HepG2 (cell line): ENCODE results near the gene CA9. TPM values are rescaled to one million over a fixed set of nuclear protein-coding genes. Genes with fewer than 3 reads are reported as not detected.

Experiments
- AGO1 ChIP-seq: fragments of 200-400 bp; formaldehyde crosslinking; IDR thresholded peaks from 2 replicates; pipeline ENCODE4 v1.6.1; 2017; ENCODE audit warnings: mild to moderate bottlenecking, low read depth, low read length, moderate library complexity; ENCODE audit not compliant: poor library complexity, severe bottlenecking
- DR1 ChIP-seq: sonication (generic); formaldehyde crosslinking; IDR thresholded peaks from 2 replicates; pipeline ENCODE4 v1.8.0; 2021; ENCODE audit warnings: mild to moderate bottlenecking, missing genetic modification reagents, inconsistent platforms
- HNF4A ChIP-seq: sonication (generic); formaldehyde crosslinking; IDR thresholded peaks from 2 replicates; pipeline ENCODE4 v1.4.0; 2020; ENCODE audit warnings: missing genetic modification reagents
- HNRNPUL1 ChIP-seq: fragments of 200-400 bp; formaldehyde crosslinking; IDR thresholded peaks from 2 replicates; pipeline ENCODE4 v1.6.1; 2017; ENCODE audit warnings: low read depth, mild to moderate bottlenecking, low read length, moderate library complexity
- KAT7 ChIP-seq: IDR thresholded peaks from 2 replicates; pipeline ENCODE4 v1.6.1; 2018; ENCODE audit warnings: borderline replicate concordance, missing compliant biosample characterization
- MED8 ChIP-seq: sonication (generic); formaldehyde crosslinking; IDR thresholded peaks from 2 replicates; pipeline ENCODE4 v1.8.1; 2023; ENCODE audit warnings: mild to moderate bottlenecking, missing genetic modification reagents; ENCODE audit not compliant: insufficient replicate concordance
- PCBP1 ChIP-seq: fragments of 200-400 bp; formaldehyde crosslinking; IDR thresholded peaks from 2 replicates; pipeline ENCODE4 v1.6.1; 2017; ENCODE audit warnings: mild to moderate bottlenecking, low read depth, low read length, borderline replicate concordance
- PHF8 ChIP-seq: sonication (generic); formaldehyde crosslinking; IDR thresholded peaks from 2 replicates; pipeline ENCODE4 v1.5.0; 2020; ENCODE audit warnings: missing genetic modification reagents
- POGZ ChIP-seq: sonication (generic); formaldehyde crosslinking; IDR thresholded peaks from 2 replicates; pipeline ENCODE4 v1.4.0; 2020; ENCODE audit warnings: mild to moderate bottlenecking, missing genetic modification reagents
- ZFP82 ChIP-seq: sonication (generic); formaldehyde crosslinking; IDR thresholded peaks from 2 replicates; pipeline ENCODE4 v1.5.1; 2020; ENCODE audit warnings: mild to moderate bottlenecking, missing genetic modification reagents, borderline replicate concordance
- ZNF235 ChIP-seq: sonication (generic); formaldehyde crosslinking; IDR thresholded peaks from 2 replicates; pipeline ENCODE4 v1.8.1; 2023; ENCODE audit warnings: mild to moderate bottlenecking, missing genetic modification reagents, borderline replicate concordance
- ZNF354B ChIP-seq: sonication (generic); formaldehyde crosslinking; IDR thresholded peaks from 2 replicates; pipeline ENCODE4 v1.8.0; 2022; ENCODE audit warnings: mild to moderate bottlenecking, missing genetic modification reagents
- ZNF451 ChIP-seq: sonication (generic); formaldehyde crosslinking; IDR thresholded peaks from 2 replicates; pipeline ENCODE4 v1.5.0; 2020; ENCODE audit warnings: mild to moderate bottlenecking, missing genetic modification reagents
- ZNF530 ChIP-seq: sonication (generic); formaldehyde crosslinking; IDR thresholded peaks from 2 replicates; pipeline ENCODE4 v1.5.0; 2020; ENCODE audit warnings: low read depth, mild to moderate bottlenecking, missing genetic modification reagents
- ZNF615 ChIP-seq: sonication (generic); formaldehyde crosslinking; IDR thresholded peaks from 2 replicates; pipeline ENCODE4 v1.5.0; 2020; ENCODE audit warnings: mild to moderate bottlenecking, missing genetic modification reagents, borderline replicate concordance
- ZNF749 ChIP-seq: sonication (generic); formaldehyde crosslinking; IDR thresholded peaks from 2 replicates; pipeline ENCODE4 v1.8.0; 2022; ENCODE audit warnings: mild to moderate bottlenecking, missing genetic modification reagents, moderate library complexity, borderline replicate concordance
- ZNF816 ChIP-seq: sonication (generic); formaldehyde crosslinking; IDR thresholded peaks from 2 replicates; pipeline ENCODE4 v1.8.0; 2022; ENCODE audit warnings: missing genetic modification reagents, mild to moderate bottlenecking, borderline replicate concordance
- ZSCAN30 ChIP-seq: sonication (generic); formaldehyde crosslinking; IDR thresholded peaks from 2 replicates; pipeline ENCODE4 v1.5.0; 2020; ENCODE audit warnings: mild to moderate bottlenecking, missing genetic modification reagents
- polyA plus RNA-seq, 8 experiments: library from polyadenylated mRNA; depleted of rRNA in 3 of 8; stranded (reverse) in 7 of 8; unstranded in 1 of 8; fragments of >200 nt; fragmentation: Illumina TruSeq in 4 of 8; extraction: Trizol in 4 of 8; gene quantifications; 2 replicates each; pipeline versions ENCODE4 v1.2.1 to v1.2.3, GENCODE V29; 2011 to 2016; ENCODE audit warnings: low read depth in 4 of 8, missing spikeins in 1 of 8, mixed read lengths in 1 of 8; ENCODE audit not compliant: insufficient read depth in 1 of 8
- total RNA-seq, 5 experiments: library from RNA; depleted of rRNA; stranded (reverse); fragments of >200 nt; fragmentation: Illumina TruSeq; extraction: Trizol; gene quantifications; 2 replicates each; pipeline ENCODE4 v1.2.3, GENCODE V29; 2016; ENCODE audit warnings: low read depth in 1 of 5
- TF ChIP-seq, protein P1 (sequence below): IDR thresholded peaks from 2 replicates; pipeline ENCODE4 v1.4.0; 2020; ENCODE audit warnings: mild to moderate bottlenecking, missing genetic modification reagents
- TF ChIP-seq, protein P2 (sequence below): sonication (generic); IDR thresholded peaks from 2 replicates; pipeline ENCODE4 v1.6.1; 2016; ENCODE audit warnings: low read depth, borderline replicate concordance
- TF ChIP-seq, protein P3 (sequence below): sonication (generic); formaldehyde crosslinking; IDR thresholded peaks from 2 replicates; pipeline ENCODE4 v1.4.0; 2020; ENCODE audit warnings: missing genetic modification reagents

Gene CA9
- total and polyA plus RNA-seq, 2 of the 13 experiments (the other 11 are each of a cell fraction or from before 2014, with no cell fraction given) = 0.13 to 152 TPM

DNA sequence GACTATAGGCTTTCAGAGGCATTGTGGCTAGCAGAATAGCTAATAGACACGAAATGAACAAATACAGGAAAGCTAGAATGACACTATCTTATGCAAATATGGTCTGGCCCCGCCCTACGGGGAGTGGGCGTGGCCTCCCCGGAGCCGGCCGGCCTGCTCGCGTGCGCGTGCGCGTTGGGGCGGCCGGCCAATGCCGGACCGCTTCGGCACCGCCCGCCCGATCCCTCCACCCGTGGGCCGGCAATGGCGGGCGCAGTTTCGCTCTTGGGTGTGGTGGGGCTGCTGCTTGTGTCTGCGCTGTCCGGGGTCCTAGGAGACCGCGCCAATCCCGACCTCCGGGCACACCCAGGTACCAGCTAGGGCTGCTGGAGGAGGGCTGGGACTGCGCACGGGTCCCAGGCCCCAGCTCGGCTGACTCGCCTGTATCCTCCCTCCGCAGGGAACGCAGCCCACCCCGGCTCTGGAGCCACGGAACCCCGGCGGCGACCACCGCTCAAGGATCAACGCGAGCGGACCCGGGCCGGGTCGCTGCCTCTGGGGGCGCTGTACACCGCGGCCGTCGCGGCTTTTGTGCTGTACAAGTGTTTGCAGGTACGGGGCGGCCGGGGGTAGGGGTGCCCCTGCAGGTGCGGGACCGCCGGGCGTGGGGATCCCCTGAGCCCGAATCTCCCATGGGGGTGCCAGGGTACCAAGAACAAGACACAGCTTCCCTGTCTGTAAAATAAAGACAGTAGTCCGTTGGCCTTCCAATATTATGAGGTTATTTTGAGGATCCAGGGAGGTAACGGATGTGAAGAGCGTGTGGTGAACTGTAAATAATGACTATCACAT, 15.4 kb upstream of the CA9 start, which contains the start of gene CCDC107 (continued):
- TF ChIP-seq AGO1 (peak; percentile 96), ZNF816 (CRISPR knock-in tag) (0 out of 2 replicates have a peak, but pooled peaks have one; percentile 85), DR1 (CRISPR knock-in tag) (peak; percentile 43; the same call in 1 of the 2 replicates), MED8 (CRISPR knock-in tag) (peak; percentile 80), ZNF615 (CRISPR knock-in tag) (peak; percentile 90; the same call in 1 of the 2 replicates), ZNF749 (CRISPR knock-in tag) (peak; percentile 42; the same call in 1 of the 2 replicates), ZNF354B (CRISPR knock-in tag) (no peak), PCBP1 (peak; percentile 67; the same call in 1 of the 2 replicates), POGZ (CRISPR knock-in tag) (peak; percentile 77), PHF8 (CRISPR knock-in tag) (peak; percentile 88), ZSCAN30 (CRISPR knock-in tag) (peak; percentile 99), HNF4A (peak; percentile 58), ZNF235 (CRISPR knock-in tag) (peak; percentile 70; the same call in 1 of the 2 replicates), ZNF451 (CRISPR knock-in tag) (peak; percentile 62; the same call in 1 of the 2 replicates), KAT7 (CRISPR knock-in tag) (peak; percentile 70; the same call in 1 of the 2 replicates), ZNF530 (CRISPR knock-in tag) (no peak), HNRNPUL1 (0 out of 2 replicates have a peak, but pooled peaks have one; percentile 51), ZFP82 (0 out of 2 replicates have a peak, but pooled peaks have one; percentile 12)
- TF ChIP-seq, protein P1, sequence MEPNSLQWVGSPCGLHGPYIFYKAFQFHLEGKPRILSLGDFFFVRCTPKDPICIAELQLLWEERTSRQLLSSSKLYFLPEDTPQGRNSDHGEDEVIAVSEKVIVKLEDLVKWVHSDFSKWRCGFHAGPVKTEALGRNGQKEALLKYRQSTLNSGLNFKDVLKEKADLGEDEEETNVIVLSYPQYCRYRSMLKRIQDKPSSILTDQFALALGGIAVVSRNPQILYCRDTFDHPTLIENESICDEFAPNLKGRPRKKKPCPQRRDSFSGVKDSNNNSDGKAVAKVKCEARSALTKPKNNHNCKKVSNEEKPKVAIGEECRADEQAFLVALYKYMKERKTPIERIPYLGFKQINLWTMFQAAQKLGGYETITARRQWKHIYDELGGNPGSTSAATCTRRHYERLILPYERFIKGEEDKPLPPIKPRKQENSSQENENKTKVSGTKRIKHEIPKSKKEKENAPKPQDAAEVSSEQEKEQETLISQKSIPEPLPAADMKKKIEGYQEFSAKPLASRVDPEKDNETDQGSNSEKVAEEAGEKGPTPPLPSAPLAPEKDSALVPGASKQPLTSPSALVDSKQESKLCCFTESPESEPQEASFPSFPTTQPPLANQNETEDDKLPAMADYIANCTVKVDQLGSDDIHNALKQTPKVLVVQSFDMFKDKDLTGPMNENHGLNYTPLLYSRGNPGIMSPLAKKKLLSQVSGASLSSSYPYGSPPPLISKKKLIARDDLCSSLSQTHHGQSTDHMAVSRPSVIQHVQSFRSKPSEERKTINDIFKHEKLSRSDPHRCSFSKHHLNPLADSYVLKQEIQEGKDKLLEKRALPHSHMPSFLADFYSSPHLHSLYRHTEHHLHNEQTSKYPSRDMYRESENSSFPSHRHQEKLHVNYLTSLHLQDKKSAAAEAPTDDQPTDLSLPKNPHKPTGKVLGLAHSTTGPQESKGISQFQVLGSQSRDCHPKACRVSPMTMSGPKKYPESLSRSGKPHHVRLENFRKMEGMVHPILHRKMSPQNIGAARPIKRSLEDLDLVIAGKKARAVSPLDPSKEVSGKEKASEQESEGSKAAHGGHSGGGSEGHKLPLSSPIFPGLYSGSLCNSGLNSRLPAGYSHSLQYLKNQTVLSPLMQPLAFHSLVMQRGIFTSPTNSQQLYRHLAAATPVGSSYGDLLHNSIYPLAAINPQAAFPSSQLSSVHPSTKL (CRISPR knock-in tag) = peak; percentile 51; the same call in 1 of the 2 replicates
- TF ChIP-seq, protein P2, sequence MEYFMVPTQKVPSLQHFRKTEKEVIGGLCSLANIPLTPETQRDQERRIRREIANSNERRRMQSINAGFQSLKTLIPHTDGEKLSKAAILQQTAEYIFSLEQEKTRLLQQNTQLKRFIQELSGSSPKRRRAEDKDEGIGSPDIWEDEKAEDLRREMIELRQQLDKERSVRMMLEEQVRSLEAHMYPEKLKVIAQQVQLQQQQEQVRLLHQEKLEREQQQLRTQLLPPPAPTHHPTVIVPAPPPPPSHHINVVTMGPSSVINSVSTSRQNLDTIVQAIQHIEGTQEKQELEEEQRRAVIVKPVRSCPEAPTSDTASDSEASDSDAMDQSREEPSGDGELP = no peak
- TF ChIP-seq, protein P3, sequence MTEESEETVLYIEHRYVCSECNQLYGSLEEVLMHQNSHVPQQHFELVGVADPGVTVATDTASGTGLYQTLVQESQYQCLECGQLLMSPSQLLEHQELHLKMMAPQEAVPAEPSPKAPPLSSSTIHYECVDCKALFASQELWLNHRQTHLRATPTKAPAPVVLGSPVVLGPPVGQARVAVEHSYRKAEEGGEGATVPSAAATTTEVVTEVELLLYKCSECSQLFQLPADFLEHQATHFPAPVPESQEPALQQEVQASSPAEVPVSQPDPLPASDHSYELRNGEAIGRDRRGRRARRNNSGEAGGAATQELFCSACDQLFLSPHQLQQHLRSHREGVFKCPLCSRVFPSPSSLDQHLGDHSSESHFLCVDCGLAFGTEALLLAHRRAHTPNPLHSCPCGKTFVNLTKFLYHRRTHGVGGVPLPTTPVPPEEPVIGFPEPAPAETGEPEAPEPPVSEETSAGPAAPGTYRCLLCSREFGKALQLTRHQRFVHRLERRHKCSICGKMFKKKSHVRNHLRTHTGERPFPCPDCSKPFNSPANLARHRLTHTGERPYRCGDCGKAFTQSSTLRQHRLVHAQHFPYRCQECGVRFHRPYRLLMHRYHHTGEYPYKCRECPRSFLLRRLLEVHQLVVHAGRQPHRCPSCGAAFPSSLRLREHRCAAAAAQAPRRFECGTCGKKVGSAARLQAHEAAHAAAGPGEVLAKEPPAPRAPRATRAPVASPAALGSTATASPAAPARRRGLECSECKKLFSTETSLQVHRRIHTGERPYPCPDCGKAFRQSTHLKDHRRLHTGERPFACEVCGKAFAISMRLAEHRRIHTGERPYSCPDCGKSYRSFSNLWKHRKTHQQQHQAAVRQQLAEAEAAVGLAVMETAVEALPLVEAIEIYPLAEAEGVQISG (CRISPR knock-in tag) = peak; percentile 86
